SJCRH30 (cell line): ENCODE results near the gene PRTFDC1. TPM values are rescaled to one million over a fixed set of nuclear protein-coding genes. Genes with fewer than 3 reads are reported as not detected.
A peak's percentile ranks its signal among the peaks of the same experiment; 100 is the strongest.

Source experiments
- DNase-seq, 2 experiments: peaks; one replicate each; pipeline ENCODE4 v3.0.0-alpha.2; 2015 to 2020
- H3K27ac ChIP-seq: fragments of 250-450 bp; sonication (Bioruptor Pico); 2 replicates; pipeline ENCODE4 v1.5.1; 2020; ENCODE audit warnings: mild to moderate bottlenecking, moderate library complexity
- H3K27me3 ChIP-seq: fragments of 250-450 bp; sonication (Bioruptor Pico); 2 replicates; pipeline ENCODE4 v1.5.1; 2020; ENCODE audit warnings: mild to moderate bottlenecking, moderate library complexity
- H3K36me3 ChIP-seq: fragments of 250-450 bp; sonication (Bioruptor Pico); 2 replicates; pipeline ENCODE4 v1.5.1; 2020; ENCODE audit warnings: mild to moderate bottlenecking, moderate library complexity
- H3K4me1 ChIP-seq: fragments of 250-450 bp; sonication (Bioruptor Pico); 2 replicates; pipeline ENCODE4 v1.5.1; 2020; ENCODE audit warnings: mild to moderate bottlenecking, moderate library complexity
- H3K4me3 ChIP-seq: fragments of 250-450 bp; sonication (Bioruptor Pico); 2 replicates; pipeline ENCODE4 v1.5.1; 2020; ENCODE audit warnings: mild to moderate bottlenecking, moderate library complexity
- H3K9me3 ChIP-seq: fragments of 250-450 bp; sonication (Bioruptor Pico); replicated peaks from 2 replicates; pipeline ENCODE4 v1.5.1; 2020; ENCODE audit warnings: mild to moderate bottlenecking, moderate library complexity
- total RNA-seq: library from RNA; depleted of rRNA; stranded (reverse); fragments of >200 nt; shearing (Covaris generic); gene quantifications from 2 replicates; pipeline ENCODE4 v1.2.3, GENCODE V29; 2014

Gene PRTFDC1
- total RNA-seq, 1 experiment from 2014 or later, result 0.08 TPM

DNA sequence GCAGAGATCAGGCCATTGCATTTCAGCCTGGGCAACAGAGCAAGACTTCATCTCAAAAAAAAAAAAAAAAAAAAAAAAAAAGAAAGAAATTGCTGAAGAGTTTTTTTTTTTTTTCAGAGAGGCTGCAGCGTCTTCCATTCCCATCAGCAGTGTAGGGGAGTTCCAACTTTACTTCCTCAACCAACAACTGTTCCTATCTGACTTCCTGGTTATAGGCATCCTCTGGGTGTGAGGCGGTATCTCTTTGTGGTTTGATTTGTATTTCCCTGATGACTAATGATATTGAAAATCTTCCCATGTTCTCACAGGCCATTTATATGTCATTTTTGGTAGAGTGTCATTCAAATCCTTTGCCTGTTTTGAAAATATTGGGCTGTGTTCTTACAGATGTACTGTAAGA lies 40.2 kb downstream of the PRTFDC1 start:
- no peak overlapping the region for H3K27ac ChIP-seq
- H3K36me3 ChIP-seq, result no peaks in the 10 kb centered on the region
- H3K4me3 ChIP-seq, result no peak overlapping the region
- DNase-seq, result no peak
- no peaks in the 10 kb centered on the region for H3K4me1 ChIP-seq
- no peaks in the 10 kb centered on the region; the same call in 1 of the 2 replicates for H3K27me3 ChIP-seq
- no peaks in the 10 kb centered on the region; the same call in none of the 2 replicates for H3K9me3 ChIP-seq

DNA sequence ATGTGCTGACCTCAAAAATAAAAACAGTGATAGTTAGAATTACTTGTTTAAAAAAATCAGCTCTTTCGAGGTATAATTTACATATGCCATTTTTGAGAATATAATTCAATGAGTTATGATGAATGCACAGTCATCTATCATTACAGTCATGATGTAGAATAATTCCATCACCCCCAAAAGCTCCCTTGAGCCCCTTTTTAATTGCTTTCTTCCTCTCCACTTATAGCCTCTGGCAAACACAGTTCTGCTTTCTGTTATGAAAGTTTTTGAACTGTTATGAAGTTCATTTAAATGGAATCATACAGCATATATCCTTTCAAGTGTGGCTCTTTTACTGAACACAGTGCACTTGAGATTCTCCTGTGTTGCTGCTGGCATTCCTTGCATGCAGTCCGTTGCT lies 41.4 kb downstream of the PRTFDC1 start:
- H3K9me3 ChIP-seq, result no peaks in the 10 kb centered on the region; the same call in none of the 2 replicates
- DNase-seq, result no peak
- H3K4me3 ChIP-seq, result no peak overlapping the region
- H3K36me3 ChIP-seq, result no peaks in the 10 kb centered on the region
- H3K4me1 ChIP-seq, result no peaks in the 10 kb centered on the region
- no peaks in the 10 kb centered on the region; the same call in 1 of the 2 replicates for H3K27me3 ChIP-seq
- no peak overlapping the region for H3K27ac ChIP-seq

DNA sequence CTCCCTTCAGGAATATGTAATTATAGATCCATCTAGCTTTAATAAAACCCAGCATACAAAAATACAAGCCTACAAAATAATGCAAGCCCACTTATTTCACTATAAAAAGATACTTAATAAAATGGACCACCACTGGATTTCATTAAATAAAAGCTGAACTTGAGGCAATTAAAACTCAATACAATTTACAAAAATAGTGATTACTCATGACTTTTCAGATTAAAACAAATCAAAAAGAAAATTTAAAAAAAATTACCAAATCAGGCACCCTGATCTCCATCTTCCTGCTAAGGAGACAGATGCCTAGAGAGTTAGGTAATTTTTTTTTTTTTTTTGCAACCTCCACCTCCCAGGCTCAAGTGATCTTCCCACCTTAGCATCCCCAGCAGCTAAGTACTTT lies 41.8 kb downstream of the PRTFDC1 start:
- Histone ChIP-seq H3K9me3 (no peaks in the 10 kb centered on the region; the same call in none of the 2 replicates), H3K27ac (no peak overlapping the region), H3K4me1 (no peaks in the 10 kb centered on the region), H3K27me3 (no peaks in the 10 kb centered on the region; the same call in 1 of the 2 replicates), H3K36me3 (no peaks in the 10 kb centered on the region), H3K4me3 (no peak overlapping the region)
- DNase-seq, result no peak

DNA sequence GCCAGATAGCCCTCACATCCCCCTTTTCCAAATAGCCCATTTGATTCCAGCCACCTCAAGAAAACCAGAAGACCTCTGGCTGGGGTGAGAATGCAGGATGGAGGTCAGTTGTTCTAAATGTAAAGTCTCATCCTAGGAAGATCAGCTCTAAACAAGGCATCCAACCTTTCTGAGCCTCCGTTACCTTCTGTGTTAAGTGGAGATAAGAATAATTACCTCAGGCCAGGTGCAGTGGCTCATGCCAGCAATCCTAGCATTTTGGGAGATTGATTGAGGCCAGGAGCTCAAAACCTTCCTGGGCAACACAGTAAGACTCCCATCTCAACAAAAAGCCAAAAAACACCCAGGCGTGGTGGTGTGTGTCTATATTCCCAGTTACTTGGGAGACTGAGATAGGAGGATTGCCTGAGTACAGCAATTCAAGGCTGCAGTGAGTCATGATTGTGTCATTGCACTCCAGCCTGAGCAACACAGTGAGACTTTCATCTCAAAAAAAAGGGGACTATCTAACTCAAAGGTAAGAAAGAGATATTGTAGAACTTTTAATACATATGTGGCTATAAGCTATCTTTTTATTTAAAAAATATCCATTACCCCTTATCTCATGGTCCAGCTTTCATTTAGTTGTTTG lies 43.5 kb downstream of the PRTFDC1 start:
- Histone ChIP-seq H3K4me1 (no peaks in the 10 kb centered on the region), H3K27me3 (no peaks in the 10 kb centered on the region; the same call in 1 of the 2 replicates), H3K9me3 (no peaks in the 10 kb centered on the region; the same call in none of the 2 replicates), H3K36me3 (no peaks in the 10 kb centered on the region), H3K4me3 (no peak overlapping the region), H3K27ac (no peak overlapping the region)
- DNase-seq, result no peak

DNA sequence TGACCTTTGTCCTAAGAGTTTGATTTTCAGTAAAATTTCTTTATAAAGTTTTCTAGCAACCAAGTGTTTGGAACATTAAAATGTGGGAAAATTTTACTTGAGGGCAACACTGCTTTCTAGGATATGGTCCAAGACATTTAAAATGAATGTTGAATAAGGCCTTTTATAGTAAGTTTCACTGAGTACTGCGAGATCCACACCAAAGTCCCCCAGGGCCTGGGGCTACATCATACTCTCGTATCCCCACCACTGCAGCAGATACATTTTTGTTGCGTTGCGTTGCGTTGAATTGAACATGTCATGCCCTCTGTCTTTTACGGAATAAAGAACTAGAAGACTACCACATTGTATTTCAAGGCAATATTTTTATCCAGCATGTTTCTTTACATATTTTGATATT lies 44.5 kb downstream of the PRTFDC1 start:
- DNase-seq, result no peak
- Histone ChIP-seq H3K27ac (no peak overlapping the region), H3K4me3 (no peak overlapping the region), H3K27me3 (no peaks in the 10 kb centered on the region; the same call in 1 of the 2 replicates), H3K9me3 (no peaks in the 10 kb centered on the region; the same call in 1 of the 2 replicates), H3K4me1 (no peaks in the 10 kb centered on the region), H3K36me3 (no peaks in the 10 kb centered on the region)

DNA sequence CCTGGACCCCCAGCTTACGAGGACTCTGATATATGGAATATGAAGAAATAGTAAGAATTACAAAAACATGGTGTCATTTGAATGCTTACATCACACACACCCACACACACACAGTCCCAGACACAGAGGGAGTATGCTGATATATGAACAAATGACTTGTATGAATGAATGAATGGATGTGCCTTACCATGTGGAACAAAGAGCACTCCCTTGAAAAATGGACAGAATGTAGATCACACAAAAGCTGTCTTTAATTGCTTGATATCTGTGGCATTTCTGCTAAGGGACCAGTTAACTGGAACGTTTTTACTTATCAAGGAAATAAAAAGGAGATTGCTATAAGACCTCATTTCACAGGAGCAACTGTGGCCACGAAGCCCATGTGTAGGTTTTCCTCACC lies 46.0 kb downstream of the PRTFDC1 start:
- H3K36me3 ChIP-seq, result no peaks in the 10 kb centered on the region
- H3K27ac ChIP-seq, result no peak overlapping the region
- H3K9me3 ChIP-seq, result no peaks in the 10 kb centered on the region; the same call in 1 of the 2 replicates
- no peak for DNase-seq
- no peaks in the 10 kb centered on the region; the same call in 1 of the 2 replicates for H3K27me3 ChIP-seq
- no peak overlapping the region for H3K4me3 ChIP-seq
- peaks cover 9% of the 10 kb centered on the region; the same call in 1 of the 2 replicates for H3K4me1 ChIP-seq

DNA sequence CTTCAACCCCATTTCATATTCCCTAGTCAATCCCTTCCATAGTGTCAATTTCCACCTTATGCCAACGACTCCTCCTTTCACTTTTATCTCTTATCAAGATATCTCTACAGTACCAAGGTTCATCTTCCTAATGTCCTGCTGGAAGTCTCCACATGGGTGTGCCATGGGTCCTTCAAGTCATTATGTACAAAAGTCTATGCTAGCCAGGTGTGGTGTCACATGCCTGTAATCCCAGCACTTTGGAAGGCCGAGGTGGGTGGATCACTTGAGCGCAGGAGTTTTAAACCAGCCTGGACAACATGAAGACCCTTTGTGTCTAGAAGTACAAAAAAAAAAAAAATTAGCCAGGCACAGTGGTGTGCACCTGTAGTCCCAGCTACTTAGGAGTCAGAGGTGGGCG lies 47.6 kb downstream of the PRTFDC1 start:
- Histone ChIP-seq H3K4me1 (peaks cover 9% of the 10 kb centered on the region; the same call in 1 of the 2 replicates), H3K27ac (no peak overlapping the region), H3K36me3 (no peaks in the 10 kb centered on the region), H3K27me3 (no peaks in the 10 kb centered on the region), H3K9me3 (no peaks in the 10 kb centered on the region; the same call in 1 of the 2 replicates), H3K4me3 (no peak overlapping the region)
- DNase-seq, result no peak

DNA sequence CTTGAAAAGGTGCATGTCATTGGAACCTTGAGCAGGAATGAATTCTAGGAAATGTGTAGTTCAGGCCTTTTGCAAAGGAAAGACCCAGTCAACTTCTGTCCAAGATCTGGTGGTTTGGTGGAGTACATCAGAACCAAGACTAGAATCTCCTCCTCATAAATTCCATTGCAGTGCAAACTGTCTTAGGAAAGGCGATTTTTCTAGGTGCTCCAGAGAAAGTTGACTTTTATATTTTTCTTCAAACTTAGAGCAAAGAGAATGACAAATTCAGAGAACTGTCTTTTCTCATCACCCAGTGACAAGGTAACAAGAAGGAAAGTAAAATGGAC lies 50.0 kb downstream of the PRTFDC1 start:
- Histone ChIP-seq H3K4me1 (peaks cover 9% of the 10 kb centered on the region; the same call in 1 of the 2 replicates), H3K36me3 (no peaks in the 10 kb centered on the region), H3K27me3 (no peaks in the 10 kb centered on the region), H3K4me3 (no peak overlapping the region), H3K27ac (no peak overlapping the region), H3K9me3 (no peaks in the 10 kb centered on the region)
- no peak for DNase-seq

DNA sequence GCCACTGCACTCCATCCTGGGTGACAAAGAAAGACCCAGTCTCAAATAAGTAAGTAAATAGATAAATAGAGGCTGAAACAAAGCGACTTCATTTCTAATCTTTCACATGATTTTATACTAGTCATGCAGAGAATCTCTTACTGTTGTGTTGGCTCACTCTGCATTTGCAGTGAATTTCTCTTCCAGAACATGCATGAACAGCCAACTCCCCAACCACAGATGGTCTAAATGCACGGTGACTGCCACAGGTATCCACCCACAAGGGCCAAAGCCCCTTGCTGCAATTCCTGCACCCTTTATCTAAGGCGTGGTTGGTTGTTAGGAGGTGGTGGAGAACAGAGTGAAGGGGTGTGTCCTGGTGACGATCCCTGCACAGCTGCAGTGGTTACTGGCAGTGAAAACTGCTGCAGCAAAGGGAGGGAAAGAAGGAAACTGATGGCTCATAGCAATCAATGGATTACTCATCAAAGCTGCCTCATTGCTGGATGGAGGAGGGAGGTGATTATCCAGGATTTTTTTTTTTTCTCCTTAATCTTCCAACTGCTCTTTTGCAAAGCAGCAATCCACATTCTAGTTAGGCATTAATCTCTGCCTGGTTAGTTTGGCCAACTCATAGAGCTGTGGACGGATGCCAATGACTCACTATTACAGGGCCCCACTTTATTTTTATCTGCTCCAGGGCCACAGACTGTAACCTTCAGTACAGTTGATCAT lies 50.6 kb downstream of the PRTFDC1 start:
- no peak overlapping the region for H3K4me3 ChIP-seq
- DNase-seq, result peak; percentile 39 to 48
- H3K4me1 ChIP-seq, result peaks cover 9% of the 10 kb centered on the region; the same call in 1 of the 2 replicates
- no peaks in the 10 kb centered on the region for H3K9me3 ChIP-seq
- no peak overlapping the region for H3K27ac ChIP-seq
- H3K36me3 ChIP-seq, result no peaks in the 10 kb centered on the region
- H3K27me3 ChIP-seq, result no peaks in the 10 kb centered on the region

DNA sequence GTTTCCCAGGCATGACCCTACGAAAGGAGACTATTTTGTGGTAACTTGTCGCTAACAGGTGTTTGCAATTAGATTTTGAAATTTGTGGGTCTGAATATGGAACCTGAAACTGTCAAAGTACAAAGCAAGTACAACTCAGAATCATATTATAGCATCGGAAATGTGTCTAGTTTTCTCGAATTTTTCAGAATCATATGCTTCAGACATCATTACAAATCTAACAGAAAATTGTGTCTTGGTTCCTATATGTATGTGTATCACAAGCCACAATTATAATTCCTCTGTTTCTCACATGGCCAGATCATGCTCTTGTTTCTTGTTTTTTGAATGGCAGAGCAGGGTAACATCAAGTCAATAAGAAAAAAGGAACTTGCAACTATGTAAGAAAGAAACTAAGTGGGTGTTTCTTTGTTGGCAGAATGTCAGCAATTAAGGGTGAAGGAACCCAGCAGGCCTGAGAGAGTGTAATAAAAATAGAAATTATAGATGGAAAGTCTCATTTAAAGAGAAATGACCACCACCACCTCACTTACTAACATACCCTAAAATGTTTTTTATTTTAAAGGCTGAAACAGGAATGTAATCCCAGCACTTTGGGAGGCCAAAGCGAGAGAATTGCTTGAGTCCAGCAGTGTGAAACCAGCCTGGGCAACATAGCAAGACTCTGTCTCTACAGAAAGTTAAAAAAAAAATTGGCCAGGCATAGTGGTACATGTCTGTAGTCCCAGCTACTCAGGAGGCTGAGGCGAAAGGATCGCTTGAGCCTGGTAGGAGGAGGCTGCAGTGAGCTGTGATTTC lies 51.3 kb downstream of the PRTFDC1 start:
- DNase-seq, result no peak
- Histone ChIP-seq H3K27me3 (no peaks in the 10 kb centered on the region), H3K4me1 (peaks cover 9% of the 10 kb centered on the region; the same call in 1 of the 2 replicates), H3K36me3 (no peaks in the 10 kb centered on the region), H3K4me3 (no peak overlapping the region), H3K27ac (no peak overlapping the region), H3K9me3 (no peaks in the 10 kb centered on the region)

DNA sequence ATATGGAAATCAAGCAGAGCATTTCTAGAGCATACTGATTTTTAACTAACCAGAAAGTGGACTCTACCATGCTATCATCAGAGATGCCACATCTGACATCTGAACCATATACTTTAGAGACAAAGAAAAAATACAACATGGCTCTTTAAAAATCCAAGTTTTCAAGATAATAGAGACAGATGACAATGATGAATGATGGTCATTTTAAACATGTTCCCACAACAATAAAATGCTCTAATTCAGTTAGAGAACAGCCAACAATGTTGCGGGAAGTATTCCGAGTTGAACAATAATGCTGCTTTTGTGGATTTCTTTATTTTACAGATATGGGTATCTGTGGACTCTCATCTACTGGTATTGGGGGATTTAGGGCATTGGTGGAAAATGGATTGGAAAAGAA lies 52.8 kb downstream of the PRTFDC1 start:
- no peak overlapping the region for H3K27ac ChIP-seq
- no peak for DNase-seq
- H3K4me3 ChIP-seq, result no peak overlapping the region
- peaks cover 9% of the 10 kb centered on the region; the same call in 1 of the 2 replicates for H3K4me1 ChIP-seq
- no peaks in the 10 kb centered on the region for H3K9me3 ChIP-seq
- H3K36me3 ChIP-seq, result no peaks in the 10 kb centered on the region
- H3K27me3 ChIP-seq, result no peaks in the 10 kb centered on the region

DNA sequence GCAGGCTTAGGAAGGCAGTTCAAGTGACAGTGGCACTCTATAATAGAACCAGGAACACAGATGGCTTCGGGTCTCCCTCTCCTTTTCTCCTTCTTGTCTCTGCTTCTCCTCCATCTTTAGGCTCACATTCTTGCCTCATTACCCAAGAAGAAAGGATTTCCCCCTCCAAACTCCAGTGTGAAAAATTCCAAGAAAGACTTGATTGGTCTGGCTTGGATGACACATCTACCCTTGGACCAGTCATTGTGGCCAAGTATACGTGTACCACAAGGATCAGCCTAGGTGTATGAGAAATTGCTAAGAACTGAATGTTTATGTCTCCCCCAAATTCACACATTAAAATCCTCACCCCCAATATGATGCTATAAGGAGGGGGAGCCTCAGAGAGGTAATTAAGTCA lies 53.9 kb downstream of the PRTFDC1 start:
- no peak overlapping the region for H3K4me3 ChIP-seq
- DNase-seq, result no peak
- no peak overlapping the region for H3K27ac ChIP-seq
- H3K36me3 ChIP-seq, result no peaks in the 10 kb centered on the region
- H3K27me3 ChIP-seq, result no peaks in the 10 kb centered on the region
- no peaks in the 10 kb centered on the region for H3K9me3 ChIP-seq
- peaks cover 9% of the 10 kb centered on the region; the same call in 1 of the 2 replicates for H3K4me1 ChIP-seq

DNA sequence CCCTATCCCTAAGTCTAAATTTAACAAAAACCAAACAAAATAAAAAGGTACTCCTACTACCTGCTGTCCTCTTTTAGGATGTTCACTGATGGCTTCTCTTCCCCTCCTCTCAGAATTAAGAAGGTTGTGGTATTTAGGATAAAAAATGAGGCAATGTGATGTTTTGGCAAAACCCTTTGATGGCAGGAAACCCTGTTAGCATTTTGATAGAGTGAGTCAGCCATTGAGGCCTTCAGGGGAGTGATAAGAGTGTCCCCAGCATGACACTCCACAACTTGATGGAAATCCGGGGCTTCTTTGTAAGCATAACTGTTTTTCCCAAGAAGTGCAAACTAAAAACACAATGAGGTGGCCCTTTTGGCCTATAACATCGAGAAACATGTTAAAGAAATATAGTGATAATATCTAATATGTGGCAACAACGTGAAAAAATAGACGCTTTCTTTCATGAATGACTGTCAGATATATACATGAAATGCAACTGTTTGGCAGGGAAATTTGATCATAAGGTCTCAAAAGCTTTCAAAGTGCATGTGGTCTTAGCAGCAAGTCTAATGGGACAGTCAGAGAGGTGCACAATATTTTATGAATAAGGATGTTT lies 55.0 kb downstream of the PRTFDC1 start:
- no peaks in the 10 kb centered on the region for H3K27me3 ChIP-seq
- no peak overlapping the region for H3K4me3 ChIP-seq
- peaks cover 6% of the 10 kb centered on the region; the same call in 1 of the 2 replicates for H3K4me1 ChIP-seq
- H3K9me3 ChIP-seq, result no peaks in the 10 kb centered on the region
- no peak overlapping the region for H3K27ac ChIP-seq
- no peaks in the 10 kb centered on the region for H3K36me3 ChIP-seq
- no peak for DNase-seq

DNA sequence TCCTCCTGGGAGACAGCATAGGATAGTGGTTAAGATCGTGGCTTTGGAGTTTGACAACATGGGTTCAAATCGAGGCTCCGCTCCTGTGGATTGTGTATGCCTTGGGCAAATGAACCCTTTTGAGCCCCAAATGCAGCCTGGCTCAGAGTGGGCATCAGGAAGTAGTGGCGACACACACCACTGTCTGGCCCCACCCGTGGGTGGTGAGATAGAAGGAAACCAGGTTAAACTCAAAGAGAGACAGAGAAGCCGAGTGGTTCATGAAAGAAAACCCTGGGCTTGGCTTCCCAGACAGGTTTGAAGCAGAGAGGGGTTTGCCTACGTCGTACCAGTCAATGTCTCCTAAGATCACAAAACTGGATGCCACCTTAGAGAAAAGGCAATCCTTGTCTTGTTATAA lies 57.7 kb downstream of the PRTFDC1 start:
- DNase-seq, result no peak
- Histone ChIP-seq H3K4me3 (no peak overlapping the region), H3K36me3 (no peaks in the 10 kb centered on the region), H3K4me1 (peaks cover 4% of the 10 kb centered on the region; the same call in 1 of the 2 replicates), H3K27ac (no peak overlapping the region), H3K27me3 (no peaks in the 10 kb centered on the region), H3K9me3 (no peaks in the 10 kb centered on the region)
